ENCODE results near the gene NOC3L. TPM values are rescaled to one million over a fixed set of nuclear protein-coding genes. Genes with fewer than 3 reads are reported as not detected.

Gene NOC3L
- total and polyA plus RNA-seq, 12 donors, result 3.7 to 9.3 (median 7.8) TPM

- H3K27ac ChIP-seq, result peak overlapping the region in 1 of 10 donors; percentile 36
- TF ChIP-seq CTCF (IDR thresholded peaks at IDR 0.05), result no peak
- 91 to 95% methylated on average over 3 of the region's 3 CpGs for WGBS, 2 donors
Measured at GRCh38 chr10:94334857-94335256, 27.9 kb downstream of the NOC3L start.

GRCh38 chr10:94333051-94333450, 29.7 kb downstream of the NOC3L start:
- Histone ChIP-seq H3K9me3 (no peaks in the 10 kb centered on the region), H3K27ac (no peak overlapping the region), H3K27me3 (no peaks in the 10 kb centered on the region), H3K36me3 (peaks cover 0 to 97% (median 46%) of the 10 kb centered on the region in 9 donors), H3K4me1 (peaks cover 0 to 11% (median 0%) of the 10 kb centered on the region in 9 donors), H3K4me3 (no peak overlapping the region)
- WGBS, 2 donors, result 79 to 80% methylated on average over 2 of the region's 2 CpGs
- TF ChIP-seq CTCF (IDR thresholded peaks at IDR 0.05), result no peak
- no peak for ATAC-seq
- DNase-seq, result no peak
- intact Hi-C loops (cut with DNase I), result no loop called here

More at GRCh38 chr10:94334857-94335256, 27.9 kb downstream of the NOC3L start:
- DNase-seq (no peak), ATAC-seq (peak in 3 of 8 donors; percentile 31 to 80 (median 40))
- Histone ChIP-seq H3K4me3 (no peak overlapping the region), H3K27me3 (no peaks in the 10 kb centered on the region), H3K4me1 (peaks cover 0 to 11% (median 0%) of the 10 kb centered on the region in 9 donors), H3K9me3 (no peaks in the 10 kb centered on the region), H3K36me3 (peaks cover 0 to 99% (median 60%) of the 10 kb centered on the region in 9 donors)
- intact Hi-C loops (cut with DNase I), result no loop called here

- H3K9me3 ChIP-seq, result no peaks in the 10 kb centered on the region
- TF ChIP-seq CTCF (IDR thresholded peaks at IDR 0.05), result no peak
- 96 to 98% methylated on average over 3 of the region's 3 CpGs for WGBS, 2 donors
- DNase-seq (no peak), ATAC-seq (no peak)
- no peak overlapping the region for H3K4me3 ChIP-seq
- no peaks in the 10 kb centered on the region for H3K27me3 ChIP-seq
- no peaks in the 10 kb centered on the region for H3K4me1 ChIP-seq
- no peak overlapping the region for H3K27ac ChIP-seq
- peaks cover 0 to 97% (median 21%) of the 10 kb centered on the region in 9 donors for H3K36me3 ChIP-seq
- intact Hi-C loops (cut with DNase I), result loop anchor here in 2 of 10 donors (10.0 kb wide), 2 partner anchors 414 to 514 kb away; no protein-coding TSS in a partner anchor
Measured at GRCh38 chr10:94328613-94329012, 34.1 kb downstream of the NOC3L start.

GRCh38 chr10:94327649-94328048, 35.1 kb downstream of the NOC3L start:
- DNase-seq, result no peak
- no peaks in the 10 kb centered on the region for H3K27me3 ChIP-seq
- no peak overlapping the region for H3K4me3 ChIP-seq
- no peak for TF ChIP-seq CTCF (IDR thresholded peaks at IDR 0.05)
- no peak overlapping the region for H3K27ac ChIP-seq
- H3K9me3 ChIP-seq, result no peaks in the 10 kb centered on the region
- no peaks in the 10 kb centered on the region for H3K4me1 ChIP-seq
- whole genome bisulfite sequencing, 2 donors, result 91 to 97% methylated on average over 1 of the region's 1 CpG
- peak in 1 of 8 donors; percentile 62 for ATAC-seq
- H3K36me3 ChIP-seq, result peaks cover 0 to 97% (median 21%) of the 10 kb centered on the region in 9 donors
- intact Hi-C loops (cut with DNase I), result loop anchor here in 2 of 10 donors (10.0 kb wide), 2 partner anchors 413 to 513 kb away; no protein-coding TSS in a partner anchor

Measured in heart right ventricle (tissue), 16 donors.